HL-60 (cell line): ENCODE data around the gene NOS1.

Experiments used
- CTCF ChIP-seq: IDR thresholded peaks from one replicate; pipeline ENCODE4 v1.5.1; 2011; ENCODE audit warnings: low read length, control low read depth, inconsistent platforms; ENCODE audit not compliant: insufficient read depth
- GABPA ChIP-seq: IDR thresholded peaks from 2 replicates; pipeline ENCODE4 v1.6.1; 2012; ENCODE audit warnings: low read depth
- POLR2AphosphoS5 ChIP-seq: IDR thresholded peaks from 2 replicates; pipeline ENCODE4 v1.6.1; 2012; ENCODE audit warnings: low read depth
- SPI1 ChIP-seq: IDR thresholded peaks from 2 replicates; pipeline ENCODE4 v1.6.1; 2012; ENCODE audit warnings: low read depth, mild to moderate bottlenecking, borderline replicate concordance
- TF ChIP-seq, protein P1 (sequence below): IDR thresholded peaks from 2 replicates; pipeline ENCODE4 v1.6.1; 2012; ENCODE audit warnings: low read depth; ENCODE audit not compliant: insufficient replicate concordance

DNA sequence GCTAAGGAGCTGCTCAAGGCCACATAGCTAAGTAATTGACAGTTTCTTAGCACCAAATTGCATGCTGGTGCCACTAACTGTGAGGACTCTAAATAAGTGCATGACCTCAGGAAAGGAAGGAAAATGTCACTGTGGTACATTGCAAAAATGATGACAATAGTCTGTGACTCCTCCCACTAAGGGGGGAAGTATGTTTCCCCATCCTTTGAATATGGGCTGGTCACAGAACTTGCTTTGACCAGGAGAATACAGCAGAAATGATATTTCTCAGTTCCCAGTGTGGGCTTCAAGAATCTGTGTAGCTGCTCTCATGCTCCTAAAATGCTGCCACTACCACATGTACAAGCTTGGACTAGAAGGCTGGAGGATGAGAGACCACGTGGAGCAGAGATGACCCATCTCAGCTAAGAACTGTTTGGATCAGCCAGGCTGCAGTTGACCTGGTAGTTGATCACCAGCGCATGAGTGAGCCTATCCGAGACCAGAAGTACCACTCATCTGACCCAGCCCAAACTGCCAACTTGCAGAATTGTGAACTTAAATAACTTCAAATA is 42.2 kb upstream of the NOS1 start:
- no peak for TF ChIP-seq CTCF
- TF ChIP-seq, protein P1, sequence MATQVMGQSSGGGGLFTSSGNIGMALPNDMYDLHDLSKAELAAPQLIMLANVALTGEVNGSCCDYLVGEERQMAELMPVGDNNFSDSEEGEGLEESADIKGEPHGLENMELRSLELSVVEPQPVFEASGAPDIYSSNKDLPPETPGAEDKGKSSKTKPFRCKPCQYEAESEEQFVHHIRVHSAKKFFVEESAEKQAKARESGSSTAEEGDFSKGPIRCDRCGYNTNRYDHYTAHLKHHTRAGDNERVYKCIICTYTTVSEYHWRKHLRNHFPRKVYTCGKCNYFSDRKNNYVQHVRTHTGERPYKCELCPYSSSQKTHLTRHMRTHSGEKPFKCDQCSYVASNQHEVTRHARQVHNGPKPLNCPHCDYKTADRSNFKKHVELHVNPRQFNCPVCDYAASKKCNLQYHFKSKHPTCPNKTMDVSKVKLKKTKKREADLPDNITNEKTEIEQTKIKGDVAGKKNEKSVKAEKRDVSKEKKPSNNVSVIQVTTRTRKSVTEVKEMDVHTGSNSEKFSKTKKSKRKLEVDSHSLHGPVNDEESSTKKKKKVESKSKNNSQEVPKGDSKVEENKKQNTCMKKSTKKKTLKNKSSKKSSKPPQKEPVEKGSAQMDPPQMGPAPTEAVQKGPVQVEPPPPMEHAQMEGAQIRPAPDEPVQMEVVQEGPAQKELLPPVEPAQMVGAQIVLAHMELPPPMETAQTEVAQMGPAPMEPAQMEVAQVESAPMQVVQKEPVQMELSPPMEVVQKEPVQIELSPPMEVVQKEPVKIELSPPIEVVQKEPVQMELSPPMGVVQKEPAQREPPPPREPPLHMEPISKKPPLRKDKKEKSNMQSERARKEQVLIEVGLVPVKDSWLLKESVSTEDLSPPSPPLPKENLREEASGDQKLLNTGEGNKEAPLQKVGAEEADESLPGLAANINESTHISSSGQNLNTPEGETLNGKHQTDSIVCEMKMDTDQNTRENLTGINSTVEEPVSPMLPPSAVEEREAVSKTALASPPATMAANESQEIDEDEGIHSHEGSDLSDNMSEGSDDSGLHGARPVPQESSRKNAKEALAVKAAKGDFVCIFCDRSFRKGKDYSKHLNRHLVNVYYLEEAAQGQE, result no peak
- TF ChIP-seq GABPA, result no peak
- TF ChIP-seq SPI1, result no peak
- TF ChIP-seq POLR2AphosphoS5, result no peak
